ENCODE results near the gene PLCB1. TPM values are rescaled to one million over a fixed set of nuclear protein-coding genes. Genes with fewer than 3 reads are reported as not detected.

PLCB1 gene
- polyA plus RNA-seq, 1 experiment, result 16.4 TPM

GRCh38 chr20:8364734-8365078 lies 232.6 kb downstream of the PLCB1 start:
- ChIA-PET POLR2A (no interaction called here), CTCF (no interaction called here)
- no peaks in the 10 kb centered on the region for H3K9me3 ChIP-seq (ENCODE audit: control insufficient read depth, insufficient read depth, low read length)

GRCh38 chr20:8365634-8366033 lies 233.6 kb downstream of the PLCB1 start:
- no peaks in the 10 kb centered on the region for H3K27me3 ChIP-seq (ENCODE audit: control insufficient read depth, insufficient read depth, low read length)
- no peak for DNase-seq (ENCODE audit: low read depth, low spot score)
- no peak overlapping the region for H3K4me3 ChIP-seq (ENCODE audit: low read depth, low read length)
- ChIA-PET CTCF (interaction anchor here (1.0 kb wide), 1 partner anchor 357 kb away, joined by 3 read pairs; no protein-coding TSS in a partner anchor), POLR2A (no interaction called here)
- no peaks in the 10 kb centered on the region for H3K9me3 ChIP-seq (ENCODE audit: control insufficient read depth, insufficient read depth, low read length)
- TF ChIP-seq CTCF (IDR thresholded peaks at IDR 0.05; ENCODE audit: low read depth, low read length), result no peak
- no peak overlapping the region for H3K27ac ChIP-seq (ENCODE audit: low read depth, low read length)

More at GRCh38 chr20:8364734-8365078, 232.6 kb downstream of the PLCB1 start:
- no peak overlapping the region for H3K27ac ChIP-seq (ENCODE audit: low read depth, low read length)
- DNase-seq (ENCODE audit: low read depth, low spot score), result no peak
- no peak for TF ChIP-seq CTCF (IDR thresholded peaks at IDR 0.05; ENCODE audit: low read depth, low read length)
- no peak overlapping the region for H3K4me3 ChIP-seq (ENCODE audit: low read depth, low read length)
- no peaks in the 10 kb centered on the region for H3K27me3 ChIP-seq (ENCODE audit: control insufficient read depth, insufficient read depth, low read length)

GRCh38 chr20:8366303-8366923 lies 234.3 kb downstream of the PLCB1 start:
- TF ChIP-seq CTCF (IDR thresholded peaks at IDR 0.05; ENCODE audit: low read depth, low read length), result no peak
- H3K27ac ChIP-seq (ENCODE audit: low read depth, low read length), result no peak overlapping the region
- no peak overlapping the region for H3K4me3 ChIP-seq (ENCODE audit: low read depth, low read length)
- no peaks in the 10 kb centered on the region for H3K27me3 ChIP-seq (ENCODE audit: control insufficient read depth, insufficient read depth, low read length)
- ChIA-PET POLR2A (no interaction called here), CTCF (interaction anchor here (1.0 kb wide), 1 partner anchor 356 kb away, joined by 3 read pairs; no protein-coding TSS in a partner anchor)
- H3K9me3 ChIP-seq (ENCODE audit: control insufficient read depth, insufficient read depth, low read length), result no peaks in the 10 kb centered on the region
- no peak for DNase-seq (ENCODE audit: low read depth, low spot score)

GRCh38 chr20:8367689-8368088 lies 235.6 kb downstream of the PLCB1 start:
- no peaks in the 10 kb centered on the region for H3K27me3 ChIP-seq (ENCODE audit: control insufficient read depth, insufficient read depth, low read length)
- no peak for TF ChIP-seq CTCF (IDR thresholded peaks at IDR 0.05; ENCODE audit: low read depth, low read length)
- POLR2A ChIA-PET, result no interaction called here
- no peak overlapping the region for H3K27ac ChIP-seq (ENCODE audit: low read depth, low read length)
- H3K4me3 ChIP-seq (ENCODE audit: low read depth, low read length), result no peak overlapping the region
- DNase-seq (ENCODE audit: low read depth, low spot score), result no peak
- no peaks in the 10 kb centered on the region for H3K9me3 ChIP-seq (ENCODE audit: control insufficient read depth, insufficient read depth, low read length)
- CTCF ChIA-PET, result no interaction called here

- no peak for TF ChIP-seq CTCF (IDR thresholded peaks at IDR 0.05; ENCODE audit: low read depth, low read length)
- ChIA-PET CTCF (no interaction called here), POLR2A (no interaction called here)
Observed at GRCh38 chr20:8368670-8369069, 236.6 kb downstream of the PLCB1 start.

More at GRCh38 chr20:8368670-8369069, 236.6 kb downstream of the PLCB1 start:
- no peak overlapping the region for H3K4me3 ChIP-seq (ENCODE audit: low read depth, low read length)
- H3K27me3 ChIP-seq (ENCODE audit: control insufficient read depth, insufficient read depth, low read length), result no peaks in the 10 kb centered on the region
- no peaks in the 10 kb centered on the region for H3K9me3 ChIP-seq (ENCODE audit: control insufficient read depth, insufficient read depth, low read length)
- no peak overlapping the region for H3K27ac ChIP-seq (ENCODE audit: low read depth, low read length)
- no peak for DNase-seq (ENCODE audit: low read depth, low spot score)

Measured in AG04450 (cell line).